LNCaP clone FGC (cell line): ENCODE results near the gene USP33.
"Not testable (repeated sequence)": the region's sequence is repeated elsewhere in the genome, so short reads cannot be mapped to it uniquely, and the experiment has no call there.

Source experiments
- DNase-seq: peaks from one replicate; pipeline ENCODE4 v3.0.0-alpha.2; 2011; ENCODE audit warnings: low read depth
- H3K4me3 ChIP-seq: 2 replicates; pipeline ENCODE4 v1.5.1; 2011; ENCODE audit warnings: mild to moderate bottlenecking, low read depth, low read length, control low read depth
- TF ChIP-seq, protein P1 (sequence below): IDR thresholded peaks from 2 replicates; pipeline ENCODE4 v1.5.1; 2012; ENCODE audit warnings: mild to moderate bottlenecking; ENCODE audit not compliant: control insufficient read depth, insufficient read depth; ENCODE audit errors: extremely low read depth

The USP33 gene

DNA sequence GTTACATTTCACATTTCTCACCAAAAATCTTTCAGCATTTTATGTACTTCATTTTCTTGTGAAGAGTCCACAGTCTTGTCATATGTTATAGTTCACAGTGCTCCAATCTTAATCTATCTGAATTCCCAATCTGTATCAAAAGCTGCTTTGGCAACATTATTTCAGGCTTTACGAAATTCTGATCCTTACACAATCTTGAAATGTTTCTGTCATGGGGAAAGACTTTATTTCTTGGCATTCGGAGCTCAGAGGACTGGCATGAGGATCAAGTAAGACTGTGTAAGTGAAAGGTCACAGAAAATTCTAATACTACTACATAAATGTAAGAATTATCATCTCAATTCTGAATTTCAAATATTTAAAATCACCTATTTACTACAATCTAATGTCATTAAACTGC lies 2.0 kb downstream of the USP33 start:
- TF ChIP-seq, protein P1, sequence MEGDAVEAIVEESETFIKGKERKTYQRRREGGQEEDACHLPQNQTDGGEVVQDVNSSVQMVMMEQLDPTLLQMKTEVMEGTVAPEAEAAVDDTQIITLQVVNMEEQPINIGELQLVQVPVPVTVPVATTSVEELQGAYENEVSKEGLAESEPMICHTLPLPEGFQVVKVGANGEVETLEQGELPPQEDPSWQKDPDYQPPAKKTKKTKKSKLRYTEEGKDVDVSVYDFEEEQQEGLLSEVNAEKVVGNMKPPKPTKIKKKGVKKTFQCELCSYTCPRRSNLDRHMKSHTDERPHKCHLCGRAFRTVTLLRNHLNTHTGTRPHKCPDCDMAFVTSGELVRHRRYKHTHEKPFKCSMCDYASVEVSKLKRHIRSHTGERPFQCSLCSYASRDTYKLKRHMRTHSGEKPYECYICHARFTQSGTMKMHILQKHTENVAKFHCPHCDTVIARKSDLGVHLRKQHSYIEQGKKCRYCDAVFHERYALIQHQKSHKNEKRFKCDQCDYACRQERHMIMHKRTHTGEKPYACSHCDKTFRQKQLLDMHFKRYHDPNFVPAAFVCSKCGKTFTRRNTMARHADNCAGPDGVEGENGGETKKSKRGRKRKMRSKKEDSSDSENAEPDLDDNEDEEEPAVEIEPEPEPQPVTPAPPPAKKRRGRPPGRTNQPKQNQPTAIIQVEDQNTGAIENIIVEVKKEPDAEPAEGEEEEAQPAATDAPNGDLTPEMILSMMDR = no peak
- no peak overlapping the region for H3K4me3 ChIP-seq
- no peak for DNase-seq

DNA sequence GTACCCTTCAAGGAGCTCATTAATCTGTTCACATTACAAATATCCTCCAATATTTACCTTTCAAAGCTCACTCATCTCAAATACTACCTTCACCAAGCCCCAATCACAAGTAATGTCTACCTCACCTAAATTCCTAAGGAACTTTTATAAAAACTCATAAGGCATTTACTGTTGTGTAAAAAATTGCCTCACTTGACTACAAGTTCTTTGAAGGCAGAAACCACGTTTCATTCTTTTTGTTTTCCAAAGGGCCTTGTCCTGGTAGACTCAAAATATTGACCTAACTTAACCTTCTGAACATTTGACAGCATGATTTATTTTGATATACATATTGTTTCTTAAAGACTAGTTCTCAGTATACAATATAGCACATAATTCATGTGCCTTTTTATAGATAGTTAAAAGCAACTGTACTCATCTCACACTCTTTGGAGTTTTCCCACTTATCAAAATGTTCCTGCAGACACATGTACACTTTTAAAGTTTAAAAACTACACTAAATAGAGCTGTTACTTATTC lies 2.5 kb downstream of the USP33 start:
- TF ChIP-seq, protein P1 = no peak
- DNase-seq = no peak
- H3K4me3 ChIP-seq = no peak overlapping the region

DNA sequence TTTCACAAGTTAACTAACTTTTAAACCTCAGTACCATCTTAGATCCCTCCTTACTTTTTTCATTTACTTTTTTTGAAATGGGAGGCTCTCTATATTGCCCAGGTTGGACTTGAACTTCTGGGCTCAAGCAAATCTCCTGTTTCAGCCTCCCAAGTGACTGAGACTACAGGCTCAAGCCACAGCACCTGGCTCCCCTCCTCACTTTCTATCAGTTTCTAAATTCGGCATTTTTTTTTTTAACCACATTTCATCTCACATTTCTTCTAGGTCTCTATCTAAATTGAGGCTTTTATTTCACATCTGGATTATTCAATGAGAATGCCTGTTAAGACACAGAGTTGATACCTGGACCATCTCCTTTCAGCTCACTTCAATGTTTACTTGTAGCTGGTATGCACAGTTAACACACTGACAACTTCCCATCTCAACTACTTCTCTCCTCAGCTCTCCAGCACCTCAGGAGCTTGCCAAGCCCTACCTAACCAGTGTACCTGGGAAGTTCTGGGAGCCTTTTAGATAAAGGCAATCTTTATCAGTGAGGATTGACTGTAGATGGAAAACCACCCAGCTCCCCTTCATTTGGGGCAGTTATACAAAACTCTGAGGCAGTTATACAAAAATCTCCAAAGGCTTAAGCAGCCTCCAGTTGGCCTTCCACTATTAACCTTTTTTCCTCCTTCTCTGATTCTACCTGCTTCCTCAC lies 3.4 kb downstream of the USP33 start:
- DNase-seq = no peak
- no peak overlapping the region for H3K4me3 ChIP-seq
- TF ChIP-seq, protein P1 = no peak

DNA sequence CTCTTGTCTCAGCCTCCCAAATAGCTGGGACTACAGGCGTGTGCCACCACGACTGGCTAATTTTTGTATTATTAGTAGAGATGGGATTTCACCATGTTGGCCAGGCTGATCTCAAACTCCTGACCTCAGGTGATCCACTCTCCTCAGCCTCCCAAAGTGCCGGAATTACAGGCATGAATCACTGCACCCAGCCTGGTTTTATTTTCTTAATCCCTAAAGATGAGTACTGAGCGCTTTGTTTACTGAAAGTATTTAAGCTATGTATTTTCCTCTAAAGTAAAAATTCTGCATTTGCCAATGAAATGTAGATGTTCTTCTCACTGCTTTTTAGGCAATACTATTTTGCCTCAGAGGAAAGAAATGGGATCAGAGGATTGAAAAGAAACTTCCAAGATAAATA lies 10.2 kb downstream of the USP33 start:
- not testable (repeated sequence) for DNase-seq, H3K4me3 ChIP-seq

DNA sequence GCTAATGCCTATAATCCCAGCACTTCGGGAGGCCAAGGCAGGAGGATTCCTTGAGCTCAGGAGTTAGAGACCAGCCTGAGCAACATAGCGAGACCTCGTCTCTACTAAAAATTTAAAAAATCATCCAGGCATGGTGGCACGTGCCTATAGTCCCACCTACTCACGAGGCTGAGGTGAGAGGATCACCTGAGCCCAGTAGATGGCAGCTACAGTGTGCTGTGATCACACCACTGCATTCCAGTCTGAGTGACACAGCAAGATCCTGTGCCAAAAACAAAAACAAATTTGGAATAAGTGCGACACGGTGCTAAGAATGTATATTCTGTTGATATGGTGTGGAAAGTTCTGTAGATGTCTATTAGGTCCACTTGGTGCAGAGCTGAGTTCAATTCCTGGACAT lies 15.1 kb downstream of the USP33 start:
- TF ChIP-seq, protein P1 = 0 out of 2 replicates have a peak, but pooled peaks have one; percentile 7
- no peak for DNase-seq
- H3K4me3 ChIP-seq = no peak overlapping the region

DNA sequence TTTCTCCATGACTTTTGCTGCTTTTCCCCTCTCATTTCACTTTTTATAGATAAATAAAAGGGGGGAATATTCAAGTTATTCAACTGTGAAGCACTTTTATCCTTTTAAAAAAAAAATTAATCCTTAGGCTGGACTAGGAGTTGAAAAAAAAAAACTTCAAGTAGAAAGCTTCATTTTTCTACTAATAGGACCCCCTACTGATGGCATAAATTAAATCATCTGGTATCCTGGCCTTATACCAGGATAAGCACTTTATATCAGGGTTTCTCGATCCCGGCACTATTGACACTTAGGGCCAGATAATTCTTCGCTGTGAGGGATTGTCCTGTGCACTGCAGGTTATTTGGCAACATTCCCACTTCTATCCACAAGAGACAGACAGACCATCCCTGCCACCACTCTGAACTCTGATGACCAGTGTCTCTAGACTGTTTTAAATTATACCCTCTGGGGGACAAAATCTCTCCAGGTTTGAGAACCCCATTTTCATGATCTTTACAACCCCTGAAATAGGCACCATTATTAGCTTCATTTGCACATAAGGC lies 17.6 kb downstream of the USP33 start:
- DNase-seq = no peak
- H3K4me3 ChIP-seq = no peak overlapping the region
- TF ChIP-seq, protein P1 = no peak

DNA sequence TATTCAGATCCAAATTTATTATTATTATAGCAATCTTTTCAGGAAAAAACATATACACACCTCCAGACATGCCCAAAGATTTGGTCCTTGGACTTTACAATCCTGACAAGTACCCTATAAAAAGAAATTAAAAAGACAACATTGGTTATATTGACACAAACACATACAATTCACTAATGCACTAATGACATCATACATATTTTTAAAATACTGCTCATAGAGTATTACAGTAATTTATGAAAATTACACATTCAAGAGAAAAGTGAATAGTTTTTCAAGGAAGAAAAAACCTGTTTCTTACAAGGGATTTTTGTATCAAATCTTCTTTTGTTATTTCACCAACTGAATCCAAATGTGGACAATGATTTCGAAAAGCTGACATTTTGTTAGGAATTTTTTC lies 18.3 kb downstream of the USP33 start:
- TF ChIP-seq, protein P1 = no peak
- no peak overlapping the region for H3K4me3 ChIP-seq
- no peak for DNase-seq
